GM23338 (cell line): ENCODE measurements around the gene RBL1.

ENCODE experiments used
- CREB1 ChIP-seq: fragments of 250-450 bp; sonication (Bioruptor Pico); IDR thresholded peaks from 2 replicates; pipeline ENCODE4 v1.5.0; 2020; ENCODE audit warnings: low read depth, mild to moderate bottlenecking, moderate library complexity
- EZH2 ChIP-seq: fragments of 200-600 bp; sonication (generic); IDR thresholded peaks from one replicate; pipeline ENCODE4 v1.8.0; 2017; ENCODE audit warnings: antibody characterized with exemption, mild to moderate bottlenecking, low read depth; ENCODE audit not compliant: unreplicated experiment
- EZH2phosphoT487 ChIP-seq: fragments of 200-600 bp; sonication (generic); IDR thresholded peaks from one replicate; pipeline ENCODE4 v1.8.1; 2018; ENCODE audit warnings: antibody characterized with exemption; ENCODE audit not compliant: unreplicated experiment
- JUNB ChIP-seq: IDR thresholded peaks from one replicate; pipeline ENCODE4 v1.6.1; 2016; ENCODE audit warnings: antibody characterized with exemption; ENCODE audit not compliant: unreplicated experiment
- NANOG ChIP-seq: IDR thresholded peaks from 2 replicates; pipeline ENCODE4 v1.6.1; 2016; ENCODE audit warnings: antibody characterized with exemption, borderline replicate concordance
- POLR2AphosphoS5 ChIP-seq: IDR thresholded peaks from 2 replicates; pipeline ENCODE4 v1.6.1; 2016; ENCODE audit warnings: antibody characterized with exemption, low read depth
- STAT1 ChIP-seq: IDR thresholded peaks from one replicate; pipeline ENCODE4 v1.6.1; 2016; ENCODE audit warnings: antibody characterized with exemption; ENCODE audit not compliant: unreplicated experiment
- ZNF114 ChIP-seq: fragments of 250-450 bp; sonication (Bioruptor Pico); IDR thresholded peaks from 2 replicates; pipeline ENCODE4 v1.5.0; 2020; ENCODE audit warnings: mild to moderate bottlenecking, moderate library complexity
- ZNF331 ChIP-seq: fragments of 250-450 bp; sonication (Bioruptor Pico); IDR thresholded peaks from 2 replicates; pipeline ENCODE4 v1.5.0; 2020; ENCODE audit warnings: low read depth, mild to moderate bottlenecking, moderate library complexity
- ZNF462 ChIP-seq: fragments of 250-450 bp; sonication (Bioruptor Pico); IDR thresholded peaks from 2 replicates; pipeline ENCODE4 v1.5.0; 2020; ENCODE audit warnings: mild to moderate bottlenecking, moderate library complexity
- TF ChIP-seq, protein P1 (sequence below), 2 experiments: fragments of 200-600 bp in 1 of 2; sonication (generic) in 1 of 2; conservative IDR thresholded peaks; 2 replicates each; pipeline versions ENCODE4 v1.5.1 to v1.6.1; 2016 to 2017; ENCODE audit warnings: antibody characterized with exemption in 2 of 2, low read depth in 2 of 2, mild to moderate bottlenecking in 2 of 2, moderate library complexity in 1 of 2
- TF ChIP-seq, protein P2 (sequence below): IDR thresholded peaks from 2 replicates; pipeline ENCODE4 v1.6.1; 2016; ENCODE audit warnings: antibody characterized with exemption
- TF ChIP-seq, protein P3 (sequence below): IDR thresholded peaks from one replicate; pipeline ENCODE4 v1.6.1; 2018; ENCODE audit warnings: antibody characterized with exemption; ENCODE audit not compliant: unreplicated experiment

DNA sequence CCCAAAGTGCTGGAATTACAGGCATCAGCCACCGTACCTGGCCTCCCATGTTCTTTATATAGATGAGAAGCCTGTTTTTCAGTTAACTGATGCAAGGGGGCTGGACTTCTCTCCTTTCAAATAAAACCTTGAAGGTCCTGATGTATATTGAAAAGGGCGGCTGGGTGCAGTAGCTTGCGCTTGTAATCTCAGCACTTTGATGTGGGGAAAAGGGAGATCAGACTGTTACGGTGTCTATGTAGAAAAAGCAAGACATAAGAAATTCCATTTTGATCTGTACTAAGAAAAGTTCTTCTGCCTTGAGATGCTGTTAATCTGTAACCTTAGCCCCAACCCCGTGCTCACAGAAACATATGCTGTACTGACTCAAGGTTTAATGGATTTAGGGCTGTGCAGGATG, 128.2 kb downstream of the RBL1 start:
- TF ChIP-seq POLR2AphosphoS5 (no peak), EZH2 (no peak), EZH2phosphoT487 (no peak), ZNF114 (no peak), CREB1 (CRISPR knock-in tag) (no peak), JUNB (no peak), NANOG (no peak), ZNF331 (CRISPR knock-in tag) (no peak), STAT1 (no peak), ZNF462 (CRISPR knock-in tag) (no peak)
- TF ChIP-seq, protein P1, sequence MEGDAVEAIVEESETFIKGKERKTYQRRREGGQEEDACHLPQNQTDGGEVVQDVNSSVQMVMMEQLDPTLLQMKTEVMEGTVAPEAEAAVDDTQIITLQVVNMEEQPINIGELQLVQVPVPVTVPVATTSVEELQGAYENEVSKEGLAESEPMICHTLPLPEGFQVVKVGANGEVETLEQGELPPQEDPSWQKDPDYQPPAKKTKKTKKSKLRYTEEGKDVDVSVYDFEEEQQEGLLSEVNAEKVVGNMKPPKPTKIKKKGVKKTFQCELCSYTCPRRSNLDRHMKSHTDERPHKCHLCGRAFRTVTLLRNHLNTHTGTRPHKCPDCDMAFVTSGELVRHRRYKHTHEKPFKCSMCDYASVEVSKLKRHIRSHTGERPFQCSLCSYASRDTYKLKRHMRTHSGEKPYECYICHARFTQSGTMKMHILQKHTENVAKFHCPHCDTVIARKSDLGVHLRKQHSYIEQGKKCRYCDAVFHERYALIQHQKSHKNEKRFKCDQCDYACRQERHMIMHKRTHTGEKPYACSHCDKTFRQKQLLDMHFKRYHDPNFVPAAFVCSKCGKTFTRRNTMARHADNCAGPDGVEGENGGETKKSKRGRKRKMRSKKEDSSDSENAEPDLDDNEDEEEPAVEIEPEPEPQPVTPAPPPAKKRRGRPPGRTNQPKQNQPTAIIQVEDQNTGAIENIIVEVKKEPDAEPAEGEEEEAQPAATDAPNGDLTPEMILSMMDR (conservative IDR thresholded peaks at IDR 0.05; ENCODE audit: low read depth in 2 of 2): no peak
- TF ChIP-seq, protein P2, sequence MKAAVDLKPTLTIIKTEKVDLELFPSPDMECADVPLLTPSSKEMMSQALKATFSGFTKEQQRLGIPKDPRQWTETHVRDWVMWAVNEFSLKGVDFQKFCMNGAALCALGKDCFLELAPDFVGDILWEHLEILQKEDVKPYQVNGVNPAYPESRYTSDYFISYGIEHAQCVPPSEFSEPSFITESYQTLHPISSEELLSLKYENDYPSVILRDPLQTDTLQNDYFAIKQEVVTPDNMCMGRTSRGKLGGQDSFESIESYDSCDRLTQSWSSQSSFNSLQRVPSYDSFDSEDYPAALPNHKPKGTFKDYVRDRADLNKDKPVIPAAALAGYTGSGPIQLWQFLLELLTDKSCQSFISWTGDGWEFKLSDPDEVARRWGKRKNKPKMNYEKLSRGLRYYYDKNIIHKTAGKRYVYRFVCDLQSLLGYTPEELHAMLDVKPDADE: no peak
- TF ChIP-seq, protein P3, sequence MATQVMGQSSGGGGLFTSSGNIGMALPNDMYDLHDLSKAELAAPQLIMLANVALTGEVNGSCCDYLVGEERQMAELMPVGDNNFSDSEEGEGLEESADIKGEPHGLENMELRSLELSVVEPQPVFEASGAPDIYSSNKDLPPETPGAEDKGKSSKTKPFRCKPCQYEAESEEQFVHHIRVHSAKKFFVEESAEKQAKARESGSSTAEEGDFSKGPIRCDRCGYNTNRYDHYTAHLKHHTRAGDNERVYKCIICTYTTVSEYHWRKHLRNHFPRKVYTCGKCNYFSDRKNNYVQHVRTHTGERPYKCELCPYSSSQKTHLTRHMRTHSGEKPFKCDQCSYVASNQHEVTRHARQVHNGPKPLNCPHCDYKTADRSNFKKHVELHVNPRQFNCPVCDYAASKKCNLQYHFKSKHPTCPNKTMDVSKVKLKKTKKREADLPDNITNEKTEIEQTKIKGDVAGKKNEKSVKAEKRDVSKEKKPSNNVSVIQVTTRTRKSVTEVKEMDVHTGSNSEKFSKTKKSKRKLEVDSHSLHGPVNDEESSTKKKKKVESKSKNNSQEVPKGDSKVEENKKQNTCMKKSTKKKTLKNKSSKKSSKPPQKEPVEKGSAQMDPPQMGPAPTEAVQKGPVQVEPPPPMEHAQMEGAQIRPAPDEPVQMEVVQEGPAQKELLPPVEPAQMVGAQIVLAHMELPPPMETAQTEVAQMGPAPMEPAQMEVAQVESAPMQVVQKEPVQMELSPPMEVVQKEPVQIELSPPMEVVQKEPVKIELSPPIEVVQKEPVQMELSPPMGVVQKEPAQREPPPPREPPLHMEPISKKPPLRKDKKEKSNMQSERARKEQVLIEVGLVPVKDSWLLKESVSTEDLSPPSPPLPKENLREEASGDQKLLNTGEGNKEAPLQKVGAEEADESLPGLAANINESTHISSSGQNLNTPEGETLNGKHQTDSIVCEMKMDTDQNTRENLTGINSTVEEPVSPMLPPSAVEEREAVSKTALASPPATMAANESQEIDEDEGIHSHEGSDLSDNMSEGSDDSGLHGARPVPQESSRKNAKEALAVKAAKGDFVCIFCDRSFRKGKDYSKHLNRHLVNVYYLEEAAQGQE: no peak
